Mesenchymal stem cell (in vitro differentiated cells and primary cell): ENCODE measurements around the gene CMTM5.

Source experiments
- DNase-seq: peaks from one replicate; pipeline ENCODE4 v3.0.0-alpha.2; 2013
- H2AFZ ChIP-seq: one replicate; pipeline ENCODE4 v1.6.1; 2013; ENCODE audit warnings: low read depth, mild to moderate bottlenecking, control low read depth, inconsistent platforms, low read length, moderate library complexity
- H2AK5ac ChIP-seq: 2 replicates; pipeline ENCODE4 v1.6.1; 2013; ENCODE audit warnings: low read length, moderate library complexity, mild to moderate bottlenecking, inconsistent platforms; ENCODE audit not compliant: severe bottlenecking
- H2BK120ac ChIP-seq: one replicate; pipeline ENCODE4 v1.6.1; 2013; ENCODE audit warnings: low read depth, mild to moderate bottlenecking, inconsistent platforms, low read length, moderate library complexity
- H2BK12ac ChIP-seq, 2 experiments: one replicate each; pipeline ENCODE4 v1.6.1; 2013; ENCODE audit warnings: inconsistent platforms in 2 of 2, low read length in 2 of 2, mild to moderate bottlenecking in 2 of 2, moderate library complexity in 2 of 2, control low read depth in 1 of 2
- H2BK15ac ChIP-seq: one replicate; pipeline ENCODE4 v1.6.1; 2013; ENCODE audit warnings: mild to moderate bottlenecking, low read depth, inconsistent platforms; ENCODE audit not compliant: poor library complexity, severe bottlenecking
- H2BK5ac ChIP-seq: 2 replicates; pipeline ENCODE4 v1.6.1; 2013; ENCODE audit warnings: low read depth, mild to moderate bottlenecking, low read length, control low read depth, inconsistent platforms; ENCODE audit not compliant: poor library complexity, severe bottlenecking
- H3K14ac ChIP-seq, 2 experiments: one replicate each; pipeline ENCODE4 v1.6.1; 2013; ENCODE audit warnings: inconsistent platforms in 2 of 2, low read length in 2 of 2, control low read depth in 1 of 2, mild to moderate bottlenecking in 1 of 2, moderate library complexity in 1 of 2
- H3K18ac ChIP-seq, 2 experiments: one replicate each; pipeline ENCODE4 v1.6.1; 2013; ENCODE audit warnings: inconsistent platforms in 2 of 2, low read length in 2 of 2, control low read depth in 1 of 2, low read depth in 1 of 2, mild to moderate bottlenecking in 1 of 2
- H3K23ac ChIP-seq, 2 experiments: one replicate each; pipeline ENCODE4 v1.6.1; 2013; ENCODE audit warnings: inconsistent platforms in 2 of 2, low read length in 2 of 2, mild to moderate bottlenecking in 2 of 2, moderate library complexity in 2 of 2, control low read depth in 1 of 2
- H3K27ac ChIP-seq: 2 replicates; pipeline ENCODE4 v1.5.1; 2013; ENCODE audit warnings: mild to moderate bottlenecking, moderate library complexity, low read length, control low read depth, inconsistent platforms; ENCODE audit not compliant: poor library complexity, severe bottlenecking
- H3K27me3 ChIP-seq, 2 experiments: 2 replicates each; pipeline versions ENCODE4 v1.6.1 to v1.7.0; 2013; ENCODE audit warnings: low read length in 2 of 2, mild to moderate bottlenecking in 2 of 2, moderate library complexity in 2 of 2, control low read depth in 1 of 2, inconsistent platforms in 1 of 2; ENCODE audit not compliant: control insufficient read depth in 1 of 2, insufficient read depth in 1 of 2
- H3K36me3 ChIP-seq, 2 experiments: 2 replicates each; pipeline versions ENCODE4 v1.6.1 to v1.7.0; 2013; ENCODE audit warnings: low read length in 2 of 2, control low read depth in 1 of 2, inconsistent platforms in 1 of 2, low read depth in 1 of 2, mild to moderate bottlenecking in 1 of 2; ENCODE audit not compliant: insufficient read depth in 2 of 2, control insufficient read depth in 1 of 2
- H3K4ac ChIP-seq, 2 experiments: one replicate each; pipeline ENCODE4 v1.6.1; 2013; ENCODE audit warnings: inconsistent platforms in 2 of 2, low read length in 2 of 2, mild to moderate bottlenecking in 2 of 2, moderate library complexity in 2 of 2, control low read depth in 1 of 2, low read depth in 1 of 2
- H3K4me1 ChIP-seq: 2 replicates; pipeline ENCODE4 v1.6.1; 2013; ENCODE audit warnings: low read depth, low read length, control low read depth; ENCODE audit not compliant: control insufficient read depth, insufficient read depth
- H3K4me2 ChIP-seq: 2 replicates; pipeline ENCODE4 v1.6.1; 2013; ENCODE audit warnings: low read length, mild to moderate bottlenecking, inconsistent platforms; ENCODE audit not compliant: poor library complexity, severe bottlenecking
- H3K4me3 ChIP-seq, 2 experiments: 2 replicates each; pipeline versions ENCODE4 v1.5.1 to v1.7.0; 2013; ENCODE audit warnings: low read length in 2 of 2, mild to moderate bottlenecking in 2 of 2, control low read depth in 1 of 2, low read depth in 1 of 2; ENCODE audit not compliant: insufficient read depth in 1 of 2
- H3K79me1 ChIP-seq: replicated peaks from 2 replicates; pipeline ENCODE4 v1.6.1; 2013; ENCODE audit warnings: mild to moderate bottlenecking, control low read depth, low read length, inconsistent platforms; ENCODE audit not compliant: poor library complexity, severe bottlenecking
- H3K9ac ChIP-seq: 2 replicates; pipeline ENCODE4 v1.7.0; 2013; ENCODE audit warnings: mild to moderate bottlenecking, low read length, moderate library complexity
- H3K9me3 ChIP-seq: 2 replicates; pipeline ENCODE4 v1.7.0; 2013; ENCODE audit warnings: mild to moderate bottlenecking, low read length; ENCODE audit not compliant: control insufficient read depth
- H4K8ac ChIP-seq: one replicate; pipeline ENCODE4 v1.6.1; 2013; ENCODE audit warnings: inconsistent platforms, mild to moderate bottlenecking, low read length, moderate library complexity
- H4K91ac ChIP-seq: one replicate; pipeline ENCODE4 v1.6.1; 2013; ENCODE audit warnings: mild to moderate bottlenecking, low read length, inconsistent platforms
- WGBS: methylation state at CpG from one replicate; pipeline ENCODE4 v1.1.7; 2013; ENCODE audit warnings: mixed read lengths; 5-methylcytosine and 5-hydroxymethylcytosine counted together

CMTM5 gene

DNA sequence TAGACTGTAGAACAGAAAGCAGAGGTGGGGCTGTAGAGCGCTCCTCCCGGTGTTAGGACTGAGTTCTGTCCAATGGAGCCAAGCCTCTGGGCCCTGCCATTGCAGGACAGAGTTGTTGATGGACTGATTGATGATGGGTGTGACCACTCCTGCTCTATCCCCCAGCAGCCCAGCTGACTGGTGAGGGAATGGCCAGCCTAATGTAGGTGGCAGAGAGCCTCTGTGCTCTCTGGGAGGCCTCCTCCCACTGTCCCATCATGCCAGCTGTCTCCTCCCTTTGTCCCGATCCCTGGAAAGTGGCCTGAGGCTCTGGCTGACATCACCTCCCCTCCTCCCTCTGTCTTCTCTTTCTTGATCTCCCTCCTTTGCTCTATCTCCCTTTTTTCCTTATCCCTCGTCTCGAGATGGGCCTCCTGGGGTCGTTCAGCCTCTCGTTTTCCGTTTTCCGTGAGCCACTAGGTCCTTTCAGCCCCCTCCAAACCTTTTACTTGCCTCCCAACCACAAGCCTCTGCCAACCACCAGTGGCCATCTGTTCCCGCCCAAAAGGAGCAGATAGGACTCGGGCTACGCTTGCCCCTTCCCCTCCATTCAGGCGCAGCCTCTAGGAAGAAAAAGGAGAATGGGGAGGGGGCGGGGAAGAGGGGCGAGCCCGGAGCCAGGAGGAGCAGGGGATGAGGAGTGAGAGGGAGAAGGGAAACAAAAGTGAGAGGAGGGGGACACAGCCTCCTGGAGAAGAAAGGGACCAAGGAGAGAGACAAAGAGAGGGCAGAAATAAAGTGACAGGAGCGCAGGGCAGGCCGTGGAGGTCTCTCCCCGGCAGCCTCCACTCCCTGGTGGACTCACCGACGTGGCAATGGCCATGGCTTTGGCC lies 12.4 kb upstream of the CMTM5 start:
- H3K79me1 ChIP-seq, result peaks cover 23% of the 10 kb centered on the region
- H3K23ac ChIP-seq, result no peak overlapping the region
- peak overlapping the region in 1 of 2 experiments; percentile 60 for H2BK12ac ChIP-seq
- peaks cover 14 to 44% of the 10 kb centered on the region in 2 experiments for H3K27me3 ChIP-seq
- H3K27ac ChIP-seq, result no peak overlapping the region
- peaks cover 0 to 13% of the 10 kb centered on the region in 2 experiments for H3K36me3 ChIP-seq
- no peak overlapping the region for H2BK5ac ChIP-seq
- no peak overlapping the region for H2BK15ac ChIP-seq
- no peaks in the 10 kb centered on the region for H3K9me3 ChIP-seq
- H3K4ac ChIP-seq, result peak overlapping the region; percentile 69 to 93
- no peak overlapping the region for H2AK5ac ChIP-seq
- H2BK120ac ChIP-seq, result no peak overlapping the region
- peaks cover 21% of the 10 kb centered on the region for H3K4me1 ChIP-seq
- peak overlapping the region; percentile 66 for H2AFZ ChIP-seq
- DNase-seq, result peak; percentile 60
- H4K8ac ChIP-seq, result peak overlapping the region; percentile 39
- H3K18ac ChIP-seq, result peak overlapping the region; percentile 54 to 98
- peak overlapping the region; percentile 92 for H3K9ac ChIP-seq
- peak overlapping the region in 1 of 2 experiments; percentile 81 for H3K14ac ChIP-seq
- peak overlapping the region; percentile 65 to 66 for H3K4me3 ChIP-seq
- H3K4me2 ChIP-seq, result peak overlapping the region; percentile 93
- WGBS, result 8% methylated on average over 21 of the region's 21 CpGs
- H4K91ac ChIP-seq, result peak overlapping the region; percentile 47

DNA sequence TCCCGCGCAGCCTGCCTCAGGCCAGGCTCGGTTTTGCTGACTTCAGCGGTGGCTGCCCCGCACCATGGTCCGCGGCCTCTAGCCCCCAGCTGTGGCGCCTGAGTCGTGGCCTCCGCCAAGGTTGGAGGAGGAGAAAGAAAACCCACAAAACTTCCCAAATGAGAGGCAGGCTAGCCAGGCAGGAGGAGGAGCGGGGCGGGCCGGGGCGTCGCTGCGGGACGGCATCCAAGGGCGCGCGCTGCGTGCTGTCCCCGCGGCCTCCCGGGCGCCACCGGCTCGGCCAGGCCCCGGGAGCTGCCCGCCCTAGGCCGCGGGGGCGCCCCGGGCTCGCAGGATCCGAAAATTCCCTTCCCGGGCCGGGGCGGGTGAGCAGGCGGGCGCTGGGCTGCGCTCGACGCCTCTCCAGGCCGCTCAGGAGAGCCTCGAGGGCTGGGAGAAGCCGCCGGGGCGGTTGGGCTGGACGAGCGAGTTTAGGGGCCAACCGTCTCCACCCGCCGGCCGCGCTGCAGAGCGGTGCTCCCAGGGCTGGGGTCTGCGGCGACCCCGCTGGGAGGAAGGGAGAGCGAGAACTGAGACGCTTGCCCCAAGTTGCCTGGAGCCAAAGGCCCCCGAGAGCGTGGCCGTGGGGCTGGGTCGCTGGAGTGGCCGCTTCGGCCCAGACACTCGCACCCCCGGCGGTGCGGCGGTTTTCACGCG lies 11.7 kb upstream of the CMTM5 start, which contains the start of gene EFS:
TSS of gene EFS (minus strand) at position 137 of the 696 bp plus-strand sequence. CDS start 147 bp downstream, outside the sequence.
- peak within 1 kb of the TSS; percentile 93 for H3K4me2 ChIP-seq
- H3K27me3 ChIP-seq, result peaks cover 22 to 49% of the 10 kb centered on the region in 2 experiments
- H2BK15ac ChIP-seq, result peak within 1 kb of the TSS; percentile 91
- H3K36me3 ChIP-seq, result peaks cover 0 to 6% of the 10 kb centered on the region in 2 experiments
- DNase-seq, result peak; percentile 52
- H3K79me1 ChIP-seq, result peaks cover 19% of the 10 kb centered on the region
- H2BK120ac ChIP-seq, result peak within 1 kb of the TSS; percentile 74
- H2AFZ ChIP-seq, result peak within 1 kb of the TSS; percentile 66
- H3K14ac ChIP-seq, result peak within 1 kb of the TSS; percentile 81 to 83
- H4K91ac ChIP-seq, result peak within 1 kb of the TSS; percentile 47
- 1% methylated on average over 46 of the region's 74 CpGs for WGBS
- peak within 1 kb of the TSS; percentile 54 to 98 for H3K18ac ChIP-seq
- H3K4ac ChIP-seq, result peak within 1 kb of the TSS; percentile 69 to 93
- peak within 1 kb of the TSS; percentile 92 for H3K9ac ChIP-seq
- peak within 1 kb of the TSS; percentile 20 for H2BK5ac ChIP-seq
- H2BK12ac ChIP-seq, result peak within 1 kb of the TSS in 1 of 2 experiments; percentile 75
- peak within 1 kb of the TSS; percentile 18 for H3K27ac ChIP-seq
- H4K8ac ChIP-seq, result peak within 1 kb of the TSS; percentile 39
- peaks cover 21% of the 10 kb centered on the region for H3K4me1 ChIP-seq
- H3K9me3 ChIP-seq, result no peaks in the 10 kb centered on the region
- H2AK5ac ChIP-seq, result no peak within 1 kb of the TSS
- H3K23ac ChIP-seq, result peak within 1 kb of the TSS in 1 of 2 experiments; percentile 32
- peak within 1 kb of the TSS; percentile 65 to 66 for H3K4me3 ChIP-seq

DNA sequence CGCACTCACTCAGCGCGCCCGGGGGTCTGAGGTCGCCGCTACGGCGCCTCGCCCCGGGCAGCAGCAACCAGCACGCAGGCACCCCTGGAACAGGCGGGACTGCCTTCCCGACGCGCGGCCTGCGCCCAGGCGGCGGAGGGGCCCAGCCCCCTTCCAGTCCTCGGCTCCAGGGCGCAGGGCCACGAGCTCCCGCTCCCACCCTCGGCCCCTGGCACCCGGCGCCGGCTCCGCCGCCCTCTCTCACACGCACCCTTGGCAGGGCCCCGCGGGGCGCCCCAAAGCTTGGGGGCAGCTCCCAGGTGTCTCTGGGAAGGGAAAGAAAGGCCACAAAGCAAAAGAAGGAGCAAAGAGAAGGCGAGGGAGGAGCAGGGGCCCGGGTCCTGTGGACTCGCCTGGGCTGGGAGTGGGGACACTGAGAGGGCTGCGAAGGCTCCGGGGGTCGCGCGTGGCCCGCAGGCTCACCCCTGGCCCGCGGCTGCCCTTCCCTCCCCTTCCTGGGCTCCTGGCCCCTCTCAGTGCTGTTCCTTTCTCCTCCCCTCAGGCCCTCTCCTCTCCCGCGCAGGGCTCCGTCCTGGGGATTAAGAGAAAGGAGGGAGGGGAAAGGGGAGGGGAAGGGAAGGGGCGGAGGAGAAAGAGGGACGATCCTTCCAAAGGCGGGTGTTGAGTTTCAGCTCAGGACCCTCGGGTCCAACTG lies 11.0 kb upstream of the CMTM5 start:
- Histone ChIP-seq H3K18ac (peak overlapping the region; percentile 54 to 98), H2AK5ac (no peak overlapping the region), H3K4me1 (peaks cover 18% of the 10 kb centered on the region), H3K36me3 (no peaks in the 10 kb centered on the region), H2BK15ac (peak overlapping the region; percentile 91), H2BK120ac (peak overlapping the region; percentile 74), H3K9me3 (no peaks in the 10 kb centered on the region), H3K4me3 (peak overlapping the region; percentile 44 to 65), H3K9ac (peak overlapping the region; percentile 92), H4K91ac (peak overlapping the region; percentile 47), H3K27ac (peak overlapping the region; percentile 18), H3K79me1 (peaks cover 12% of the 10 kb centered on the region), H3K23ac (peak overlapping the region in 1 of 2 experiments; percentile 32), H2BK12ac (peak overlapping the region in 1 of 2 experiments; percentile 75), H3K4ac (peak overlapping the region; percentile 69 to 81), H2AFZ (peak overlapping the region; percentile 51), H3K4me2 (peak overlapping the region; percentile 93), H3K14ac (peak overlapping the region in 1 of 2 experiments; percentile 68), H2BK5ac (peak overlapping the region; percentile 20), H4K8ac (peak overlapping the region; percentile 39), H3K27me3 (peaks cover 28 to 55% of the 10 kb centered on the region in 2 experiments)
- DNase-seq, result peak; percentile 85
- under 1% methylated on average over 36 of the region's 51 CpGs for whole genome bisulfite sequencing
